Heart right ventricle (tissue), 16 donors: ENCODE data around the gene TIMM22. TPM values are rescaled to one million over a fixed set of nuclear protein-coding genes. Genes with fewer than 3 reads are reported as not detected.

Experiments
- ATAC-seq, 8 donors: fragments of 200-7000 bp; cut with Tn5 transposase; one replicate each; pipeline ENCODE4 v1.9.1; 2020; ENCODE audit warnings: mild to moderate bottlenecking in 8 of 8, moderate library complexity in 8 of 8, moderate number of reproducible peaks in 1 of 8
- DNase-seq, 2 donors: peaks; one replicate each; pipeline ENCODE4 v3.0.0-alpha.2; 2020
- H3K27ac ChIP-seq, 10 donors: fragments of 200-600 bp; sonication (generic) in 2 of 10; one replicate each; pipeline versions ENCODE4 v1.5.0 to v1.8.0; 2020 to 2022; ENCODE audit warnings: mild to moderate bottlenecking in 3 of 10
- H3K27me3 ChIP-seq, 7 donors: fragments of 200-600 bp; one replicate each; pipeline ENCODE4 v1.8.0; 2021 to 2022; ENCODE audit warnings: mild to moderate bottlenecking in 2 of 7
- H3K36me3 ChIP-seq, 9 donors: fragments of 200-600 bp; sonication (generic) in 1 of 9; one replicate each; pipeline versions ENCODE4 v1.5.0 to v1.8.0; 2020 to 2022; ENCODE audit warnings: mild to moderate bottlenecking in 2 of 9
- H3K4me1 ChIP-seq, 9 donors: fragments of 200-600 bp; sonication (generic) in 1 of 9; one replicate each; pipeline versions ENCODE4 v1.5.0 to v1.8.0; 2020 to 2022; ENCODE audit warnings: mild to moderate bottlenecking in 4 of 9
- H3K4me3 ChIP-seq, 10 donors: fragments of 200-600 bp; sonication (generic) in 2 of 10; one replicate each; pipeline versions ENCODE4 v1.5.0 to v1.8.0; 2020 to 2022; ENCODE audit warnings: mild to moderate bottlenecking in 7 of 10, moderate library complexity in 2 of 10
- H3K9me3 ChIP-seq, 11 donors: fragments of 200-600 bp in 10 of 11; sonication (generic) in 2 of 11; one replicate each; pipeline versions ENCODE4 v1.5.0 to v1.8.0; 2013 to 2022; ENCODE audit warnings: mild to moderate bottlenecking in 2 of 11, control low read depth in 1 of 11, moderate library complexity in 1 of 11
- CTCF ChIP-seq, 9 donors: fragments of 200-600 bp; sonication (generic) in 2 of 9; IDR thresholded peaks; one replicate each; pipeline versions ENCODE4 v1.5.0 to v1.8.0; 2021 to 2022; ENCODE audit warnings: antibody characterized with exemption in 9 of 9, mild to moderate bottlenecking in 5 of 9, moderate library complexity in 1 of 9
- WGBS, 2 donors: extraction: QIAGEN DNeasy Blood & Tissue Kit; methylation state at CpG; one replicate each; pipeline ENCODE4 v1.1.7; 2013; ENCODE audit warnings: inconsistent platforms in 1 of 2; 5-methylcytosine and 5-hydroxymethylcytosine counted together
- intact Hi-C, 10 donors: fragments of 100-400 bp; cut with DNase I; formaldehyde crosslinking; loops; one replicate each; pipeline versions ENCODE4 v1.11.1 to v1.14.2; 2022
- polyA plus RNA-seq, 2 donors: library from polyadenylated mRNA; stranded (reverse); fragments of 200-250 nt; gene quantifications; one replicate each; pipeline ENCODE4 v1.2.3, GENCODE V29; 2013
- total RNA-seq, 10 donors: library from RNA; stranded (reverse); fragmentation: NEBNext Ultra II Directional in 3 of 10; extraction: Animal tissue kit (Norgen Biotek cat#: 25700) in 3 of 10; gene quantifications; one replicate each; pipeline versions ENCODE4 v1.2.1 to v1.2.4, GENCODE V29; 2021 to 2023
- donor health status: Arrhythmogenic right ventricular cardiomyopathy.
- donor health status: ischemic (EF 13 %, LVEDD 7.1; RV severe dilation, severe dysfunction).
- donor health status: healthy with polysubstance abuse.
- donor health status: DM: no; HTN: yes; CAD: no.
- donor health status: DM: no; HTN: no; CAD: no.
- donor health status: ischemic (EF 25% LVEDD 6.9; RV normal size, moderate dysfunction).
- donor health status: ischemic (EF 25% LVEDD 5.7; RV mildly dilated, moderate dysfunction).
- donor health status: healthy.
- donor health status: DM: yes; HTN: yes; CAD: no.
- donor health status: Ischemic cardiomyopathy.
- donor health status: ischemic (EF 35%, LVEDD 5.7; RV mildly dilated, moderate dysfunction).
- donor health status: nonischemic (EF 11% LVEDD 7.7; RV severe dilation, severe dysfunction).
- donor health status: DM: yes; HTN: yes; CAD: no.
- donor health status: PGD.
- donor health status: ischemic (EF 29% LVEDD 5.4; RV normal size, mild dysfunction).
- donor health status: nonischemic (EF 23%, LVEDD 6.1; RV moderate dilation, normal function).

The TIMM22 gene
- total and polyA plus RNA-seq, 12 donors: 12.5 to 19.8 (median 17.5) TPM

GRCh38 chr17:1002771-1003555 is 6.0 kb downstream of the TIMM22 start:
- WGBS, 2 donors: 49 to 55% methylated on average over 19 of the region's 19 CpGs
- Histone ChIP-seq H3K4me3 (no peak overlapping the region), H3K4me1 (peaks cover 57 to 97% (median 88%) of the 10 kb centered on the region in 9 donors), H3K27me3 (no peaks in the 10 kb centered on the region), H3K36me3 (peaks cover 0 to 94% (median 28%) of the 10 kb centered on the region in 9 donors), H3K27ac (peak overlapping the region; percentile 70 to 90 (median 80)), H3K9me3 (no peaks in the 10 kb centered on the region)
- intact Hi-C loops: loop anchor here in 7 of 10 donors (5.0 kb wide), 4 partner anchors 39 to 54 kb away; no protein-coding TSS in a partner anchor
- DNase-seq (no peak), ATAC-seq (peak in 7 of 8 donors; percentile 9 to 47 (median 30))
- no peak for TF ChIP-seq CTCF (IDR thresholded peaks at IDR 0.05)

- ATAC-seq (no peak), DNase-seq (no peak)
- peaks cover 0 to 97% (median 28%) of the 10 kb centered on the region in 9 donors for H3K36me3 ChIP-seq
Measured at GRCh38 chr17:1003633-1003971, 6.7 kb downstream of the TIMM22 start.

GRCh38 chr17:1003972-1004768 is 7.2 kb downstream of the TIMM22 start:
- Histone ChIP-seq H3K36me3 (peaks cover 0 to 96% (median 28%) of the 10 kb centered on the region in 9 donors), H3K9me3 (no peaks in the 10 kb centered on the region), H3K4me3 (no peak overlapping the region), H3K27me3 (no peaks in the 10 kb centered on the region), H3K4me1 (peaks cover 55 to 96% (median 84%) of the 10 kb centered on the region in 9 donors), H3K27ac (peak overlapping the region in 9 of 10 donors; percentile 6 to 90 (median 79))
- 67 to 69% methylated on average over 30 of the region's 30 CpGs for WGBS, 2 donors
- intact Hi-C loops: loop anchor here in 9 of 10 donors (2.0 to 5.0 kb wide), 5 partner anchors 38 to 53 kb away; no protein-coding TSS in a partner anchor
- TF ChIP-seq CTCF (IDR thresholded peaks at IDR 0.05): no peak
- DNase-seq: no peak
- no peak for ATAC-seq

More at GRCh38 chr17:1003633-1003971, 6.7 kb downstream of the TIMM22 start:
- WGBS, 2 donors: 93% methylated on average over 5 of the region's 5 CpGs
- Histone ChIP-seq H3K9me3 (no peaks in the 10 kb centered on the region), H3K27ac (peak overlapping the region in 8 of 10 donors; percentile 6 to 90 (median 80)), H3K4me1 (peaks cover 55 to 97% (median 88%) of the 10 kb centered on the region in 9 donors), H3K27me3 (no peaks in the 10 kb centered on the region), H3K4me3 (no peak overlapping the region)
- no peak for TF ChIP-seq CTCF (IDR thresholded peaks at IDR 0.05)
- intact Hi-C loops: loop anchor here in 7 of 10 donors (5.0 kb wide), 4 partner anchors 39 to 54 kb away; no protein-coding TSS in a partner anchor

GRCh38 chr17:1004769-1005295 is 7.9 kb downstream of the TIMM22 start:
- Histone ChIP-seq H3K27ac (peak overlapping the region in 8 of 10 donors; percentile 45 to 90 (median 78)), H3K27me3 (no peaks in the 10 kb centered on the region), H3K36me3 (peaks cover 0 to 96% (median 29%) of the 10 kb centered on the region in 9 donors), H3K4me1 (peaks cover 55 to 96% (median 85%) of the 10 kb centered on the region in 9 donors), H3K9me3 (no peaks in the 10 kb centered on the region), H3K4me3 (no peak overlapping the region)
- TF ChIP-seq CTCF (IDR thresholded peaks at IDR 0.05): no peak
- DNase-seq (no peak), ATAC-seq (no peak)
- WGBS, 2 donors: 70% methylated on average over 13 of the region's 13 CpGs
- intact Hi-C loops: loop anchor here in 9 of 10 donors (2.0 to 5.0 kb wide), 5 partner anchors 37 to 52 kb away; no protein-coding TSS in a partner anchor
